ENCODE measurements around the gene CADPS.

Gene CADPS

DNA sequence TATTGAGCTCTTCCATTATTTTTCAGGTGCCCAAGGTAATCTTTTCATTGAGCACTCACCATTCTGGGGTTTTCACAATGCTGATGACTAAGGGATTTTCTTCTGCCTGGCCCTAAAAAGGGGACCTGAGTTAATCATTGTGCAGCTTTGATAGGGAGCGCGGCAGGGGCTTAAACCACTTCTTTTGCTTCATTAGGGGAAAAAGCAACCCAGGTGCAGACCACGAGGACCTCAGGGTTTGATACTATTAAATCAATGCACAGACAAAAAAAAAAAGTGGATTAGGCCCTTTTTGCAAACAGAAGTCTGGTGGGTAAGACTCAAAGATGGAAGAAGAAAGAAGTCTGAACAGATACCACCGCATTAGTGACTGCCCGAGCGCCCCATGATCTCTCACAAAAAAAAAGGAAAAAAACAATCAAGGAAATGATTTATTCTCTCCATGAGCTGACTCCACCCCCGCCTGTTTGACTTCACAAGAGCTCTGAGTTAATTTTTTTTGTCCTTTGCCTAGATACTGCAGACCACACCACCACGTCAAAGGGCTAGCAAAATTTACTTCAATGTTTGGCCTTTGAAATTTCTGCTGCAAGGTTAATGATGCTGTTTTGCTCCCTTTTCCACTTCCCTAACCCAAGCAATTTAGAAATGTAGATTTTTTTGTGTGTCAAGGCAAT, 423.9 kb downstream of the CADPS start:
- TF ChIP-seq, protein P1, sequence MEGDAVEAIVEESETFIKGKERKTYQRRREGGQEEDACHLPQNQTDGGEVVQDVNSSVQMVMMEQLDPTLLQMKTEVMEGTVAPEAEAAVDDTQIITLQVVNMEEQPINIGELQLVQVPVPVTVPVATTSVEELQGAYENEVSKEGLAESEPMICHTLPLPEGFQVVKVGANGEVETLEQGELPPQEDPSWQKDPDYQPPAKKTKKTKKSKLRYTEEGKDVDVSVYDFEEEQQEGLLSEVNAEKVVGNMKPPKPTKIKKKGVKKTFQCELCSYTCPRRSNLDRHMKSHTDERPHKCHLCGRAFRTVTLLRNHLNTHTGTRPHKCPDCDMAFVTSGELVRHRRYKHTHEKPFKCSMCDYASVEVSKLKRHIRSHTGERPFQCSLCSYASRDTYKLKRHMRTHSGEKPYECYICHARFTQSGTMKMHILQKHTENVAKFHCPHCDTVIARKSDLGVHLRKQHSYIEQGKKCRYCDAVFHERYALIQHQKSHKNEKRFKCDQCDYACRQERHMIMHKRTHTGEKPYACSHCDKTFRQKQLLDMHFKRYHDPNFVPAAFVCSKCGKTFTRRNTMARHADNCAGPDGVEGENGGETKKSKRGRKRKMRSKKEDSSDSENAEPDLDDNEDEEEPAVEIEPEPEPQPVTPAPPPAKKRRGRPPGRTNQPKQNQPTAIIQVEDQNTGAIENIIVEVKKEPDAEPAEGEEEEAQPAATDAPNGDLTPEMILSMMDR (IDR thresholded peaks at IDR 0.05; ENCODE audit: low read depth, low read length), result no peak
- no peak overlapping the region for H3K4me3 ChIP-seq (ENCODE audit: low read depth, low read length)

DNA sequence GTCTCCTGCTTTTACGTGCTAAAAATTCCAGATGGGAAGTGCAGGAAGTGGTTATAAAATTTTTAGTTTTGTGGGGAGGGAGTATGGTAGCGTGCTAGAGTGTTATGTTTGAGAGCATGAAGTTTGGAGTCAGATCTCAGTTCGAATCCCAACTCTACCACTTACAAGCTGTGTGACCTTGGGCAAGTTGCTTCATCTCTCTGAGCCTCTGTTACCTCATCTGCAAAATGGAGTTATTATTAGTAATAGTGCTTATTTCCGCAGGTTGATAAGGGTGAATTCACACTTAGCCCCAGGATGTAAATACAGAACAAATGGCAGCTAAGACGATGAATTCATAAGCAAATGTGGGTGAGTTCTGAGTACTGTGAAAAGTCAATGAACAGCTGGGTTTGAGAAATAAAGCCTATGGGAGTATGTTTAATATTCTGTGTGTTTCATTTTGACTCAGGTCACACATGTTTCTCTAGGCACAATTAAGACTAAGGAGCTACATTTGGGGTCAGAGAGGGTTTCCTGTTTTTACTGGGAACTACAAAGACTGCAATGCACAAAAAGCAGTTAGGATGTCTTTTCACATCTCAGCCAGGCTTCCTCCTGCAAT, 428.8 kb downstream of the CADPS start:
- no peak overlapping the region for H3K4me3 ChIP-seq (ENCODE audit: low read depth, low read length)
- TF ChIP-seq, protein P1 (IDR thresholded peaks at IDR 0.05; ENCODE audit: low read depth, low read length), result no peak

DNA sequence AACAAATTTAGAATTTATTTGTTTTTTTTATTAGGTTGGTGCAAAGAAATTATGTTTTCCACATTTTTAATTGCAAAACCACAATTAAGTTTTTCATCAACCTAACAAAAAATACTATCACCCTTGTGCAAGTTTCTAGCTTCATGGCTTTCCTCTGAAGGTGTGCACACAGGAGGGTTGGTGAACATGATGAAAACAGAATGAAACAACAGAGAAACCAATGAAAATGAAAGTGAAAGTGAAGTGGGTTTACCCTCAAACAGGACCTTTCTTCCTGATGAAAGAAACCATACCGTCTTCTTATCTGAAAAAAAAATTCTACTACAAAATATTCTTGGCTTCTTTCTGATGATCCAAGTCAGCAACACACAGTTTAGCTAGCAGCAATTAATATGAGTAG, 429.9 kb downstream of the CADPS start:
- TF ChIP-seq, protein P1 (IDR thresholded peaks at IDR 0.05; ENCODE audit: low read depth, low read length), result no peak
- H3K4me3 ChIP-seq (ENCODE audit: low read depth, low read length), result peak overlapping the region; percentile 54

DNA sequence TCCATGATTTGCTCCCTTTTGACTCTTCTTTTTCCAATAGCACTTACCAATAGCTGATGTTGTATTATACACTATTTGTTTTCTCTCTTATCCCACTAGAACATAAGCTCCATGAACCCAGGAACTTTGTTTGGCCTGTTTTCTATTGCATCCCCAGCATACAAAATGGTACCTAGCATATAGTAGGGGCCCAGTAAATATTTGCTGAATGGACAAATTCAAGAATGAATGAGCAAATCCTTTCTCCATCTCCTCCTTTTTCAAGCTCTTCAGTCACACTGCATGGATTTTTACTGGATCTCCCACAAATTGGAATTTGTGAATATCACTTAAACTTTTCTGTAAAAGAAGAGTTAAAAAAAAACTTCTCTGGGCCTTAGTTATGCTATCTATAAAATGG, 435.2 kb downstream of the CADPS start:
- TF ChIP-seq, protein P1 (IDR thresholded peaks at IDR 0.05; ENCODE audit: low read depth, low read length), result no peak
- no peak overlapping the region for H3K4me3 ChIP-seq (ENCODE audit: low read depth, low read length)

DNA sequence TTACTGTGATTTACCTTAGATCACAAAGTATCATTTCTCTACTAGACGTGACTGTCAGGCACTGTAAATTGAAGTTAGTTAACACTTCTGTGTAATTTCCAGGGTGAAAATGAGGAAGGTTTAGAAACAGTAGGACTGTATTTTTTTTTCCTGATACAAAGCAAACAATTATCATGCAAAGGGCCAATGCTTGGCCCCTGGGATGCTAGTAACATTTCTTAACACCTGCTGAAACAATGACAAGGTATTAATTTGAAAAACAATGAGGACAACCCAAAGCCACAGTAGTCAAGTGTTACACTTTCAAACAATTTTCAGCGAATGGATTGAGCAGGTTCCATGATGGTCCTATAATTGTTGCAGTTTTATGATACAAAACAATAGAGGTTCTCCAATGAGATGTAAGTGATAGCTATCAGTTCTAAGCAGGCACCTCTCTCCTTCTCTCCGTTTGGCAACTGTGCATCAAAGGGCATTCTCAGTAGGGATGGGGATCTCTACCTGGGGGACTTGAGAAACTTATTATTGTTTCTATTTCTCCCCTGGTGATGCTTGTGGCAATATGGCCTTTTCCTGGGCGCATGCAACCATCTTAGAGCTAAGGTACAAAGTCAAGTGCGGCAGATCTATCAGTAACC, 435.9 kb downstream of the CADPS start:
- no peak overlapping the region for H3K4me3 ChIP-seq (ENCODE audit: low read depth, low read length)
- TF ChIP-seq, protein P1 (IDR thresholded peaks at IDR 0.05; ENCODE audit: low read depth, low read length), result no peak

DNA sequence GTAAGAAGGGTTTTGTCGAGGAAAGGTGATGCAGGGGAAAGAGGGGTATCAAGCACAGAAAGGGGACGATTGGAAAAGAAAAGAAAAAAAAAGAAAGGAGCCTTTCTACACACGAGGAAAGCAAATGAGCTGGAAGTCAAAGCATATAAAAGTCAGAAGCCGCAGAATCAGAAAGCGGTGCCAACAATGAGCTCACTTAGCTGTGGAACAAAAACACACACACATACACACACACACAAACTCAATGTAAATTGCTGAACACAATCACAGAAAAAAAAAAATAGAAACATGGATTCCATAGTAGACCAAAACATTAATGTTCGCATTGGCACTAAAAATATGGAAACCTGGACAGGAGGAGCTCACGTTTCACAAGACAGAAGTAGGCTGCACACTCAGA, 438.4 kb downstream of the CADPS start:
- no peak overlapping the region for H3K4me3 ChIP-seq (ENCODE audit: low read depth, low read length)

More for the DNA sequence above, 438.4 kb downstream of the CADPS start:
- TF ChIP-seq, protein P1 (IDR thresholded peaks at IDR 0.05; ENCODE audit: low read depth, low read length), result no peak

Measured in WI38 (cell line).